HUES48 (cell line): ENCODE results near the gene CPEB4.

Experiments
- H3K27ac ChIP-seq: one replicate; pipeline ENCODE4 v1.7.0; 2013; ENCODE audit warnings: low read depth, low read length, inconsistent platforms
- H3K27me3 ChIP-seq: 2 replicates; pipeline ENCODE4 v1.6.1; 2013; ENCODE audit warnings: mild to moderate bottlenecking, low read length; ENCODE audit not compliant: control insufficient read depth, insufficient read depth
- H3K36me3 ChIP-seq: 2 replicates; pipeline ENCODE4 v1.6.1; 2013; ENCODE audit warnings: low read length; ENCODE audit not compliant: control insufficient read depth, insufficient read depth
- H3K4me1 ChIP-seq: 2 replicates; pipeline ENCODE4 v1.6.1; 2013; ENCODE audit warnings: mild to moderate bottlenecking, low read length; ENCODE audit not compliant: control insufficient read depth, insufficient read depth
- H3K4me3 ChIP-seq: 2 replicates; pipeline ENCODE4 v1.5.1; 2013; ENCODE audit warnings: mild to moderate bottlenecking, low read depth, low read length
- H3K9ac ChIP-seq: 2 replicates; pipeline ENCODE4 v1.6.1; 2013; ENCODE audit warnings: mild to moderate bottlenecking, low read depth, low read length, moderate library complexity
- H3K9me3 ChIP-seq: 2 replicates; pipeline ENCODE4 v1.6.1; 2013; ENCODE audit warnings: low read length; ENCODE audit not compliant: control insufficient read depth, insufficient read depth

Gene CPEB4

GRCh38 chr5:173851595-173852243 lies 36.4 kb upstream of the CPEB4 start:
- H3K27ac ChIP-seq: no peak overlapping the region
- no peaks in the 10 kb centered on the region for H3K36me3 ChIP-seq

GRCh38 chr5:173852790-173853359 lies 35.3 kb upstream of the CPEB4 start:
- no peaks in the 10 kb centered on the region for H3K27me3 ChIP-seq
- no peaks in the 10 kb centered on the region for H3K36me3 ChIP-seq
- H3K4me3 ChIP-seq: no peak overlapping the region
- no peak overlapping the region for H3K27ac ChIP-seq
- H3K4me1 ChIP-seq: no peaks in the 10 kb centered on the region
- no peaks in the 10 kb centered on the region; the same call in 1 of the 2 replicates for H3K9me3 ChIP-seq
- H3K9ac ChIP-seq: no peak overlapping the region

More at GRCh38 chr5:173851595-173852243, 36.4 kb upstream of the CPEB4 start:
- Histone ChIP-seq H3K27me3 (no peaks in the 10 kb centered on the region), H3K4me1 (no peaks in the 10 kb centered on the region), H3K9ac (no peak overlapping the region), H3K4me3 (no peak overlapping the region), H3K9me3 (no peaks in the 10 kb centered on the region; the same call in 1 of the 2 replicates)

- no peaks in the 10 kb centered on the region for H3K27me3 ChIP-seq
- no peak overlapping the region for H3K9ac ChIP-seq
- no peaks in the 10 kb centered on the region for H3K4me1 ChIP-seq
- H3K36me3 ChIP-seq: no peaks in the 10 kb centered on the region
- H3K4me3 ChIP-seq: no peak overlapping the region
- no peaks in the 10 kb centered on the region; the same call in 1 of the 2 replicates for H3K9me3 ChIP-seq
- H3K27ac ChIP-seq: no peak overlapping the region
Observed at GRCh38 chr5:173853370-173854131, 34.6 kb upstream of the CPEB4 start.

GRCh38 chr5:173855162-173855994 lies 32.8 kb upstream of the CPEB4 start:
- Histone ChIP-seq H3K27ac (no peak overlapping the region), H3K4me1 (no peaks in the 10 kb centered on the region), H3K9ac (no peak overlapping the region), H3K27me3 (no peaks in the 10 kb centered on the region), H3K9me3 (no peaks in the 10 kb centered on the region), H3K4me3 (no peak overlapping the region), H3K36me3 (no peaks in the 10 kb centered on the region)

GRCh38 chr5:173855995-173856656 lies 32.0 kb upstream of the CPEB4 start:
- H3K36me3 ChIP-seq: no peaks in the 10 kb centered on the region
- H3K4me1 ChIP-seq: no peaks in the 10 kb centered on the region
- no peak overlapping the region for H3K9ac ChIP-seq
- no peaks in the 10 kb centered on the region for H3K9me3 ChIP-seq
- no peak overlapping the region for H3K4me3 ChIP-seq
- H3K27me3 ChIP-seq: no peaks in the 10 kb centered on the region
- no peak overlapping the region for H3K27ac ChIP-seq

GRCh38 chr5:173857234-173857633 lies 30.9 kb upstream of the CPEB4 start:
- H3K9ac ChIP-seq: no peak overlapping the region
- H3K4me1 ChIP-seq: no peaks in the 10 kb centered on the region
- H3K27ac ChIP-seq: no peak overlapping the region
- H3K4me3 ChIP-seq: no peak overlapping the region
- H3K9me3 ChIP-seq: no peaks in the 10 kb centered on the region
- H3K27me3 ChIP-seq: no peaks in the 10 kb centered on the region
- no peaks in the 10 kb centered on the region for H3K36me3 ChIP-seq

- no peak overlapping the region for H3K4me3 ChIP-seq
- H3K4me1 ChIP-seq: no peaks in the 10 kb centered on the region
- H3K27ac ChIP-seq: no peak overlapping the region
- no peaks in the 10 kb centered on the region for H3K9me3 ChIP-seq
- no peaks in the 10 kb centered on the region for H3K36me3 ChIP-seq
- H3K9ac ChIP-seq: no peak overlapping the region
- H3K27me3 ChIP-seq: no peaks in the 10 kb centered on the region
Observed at GRCh38 chr5:173858021-173858669, 30.0 kb upstream of the CPEB4 start.

GRCh38 chr5:173858670-173859407 lies 29.3 kb upstream of the CPEB4 start:
- H3K27me3 ChIP-seq: no peaks in the 10 kb centered on the region
- H3K4me3 ChIP-seq: no peak overlapping the region
- H3K36me3 ChIP-seq: no peaks in the 10 kb centered on the region
- H3K9ac ChIP-seq: no peak overlapping the region
- no peaks in the 10 kb centered on the region for H3K4me1 ChIP-seq
- H3K27ac ChIP-seq: no peak overlapping the region
- H3K9me3 ChIP-seq: no peaks in the 10 kb centered on the region

- Histone ChIP-seq H3K36me3 (no peaks in the 10 kb centered on the region), H3K9me3 (no peaks in the 10 kb centered on the region), H3K27ac (no peak overlapping the region), H3K9ac (no peak overlapping the region), H3K4me3 (no peak overlapping the region), H3K27me3 (no peaks in the 10 kb centered on the region), H3K4me1 (no peaks in the 10 kb centered on the region)
Observed at GRCh38 chr5:173859408-173860159, 28.6 kb upstream of the CPEB4 start.
